Loucy (cell line): ENCODE data around the gene P2RY2.

Experiments used
- H2AFZ ChIP-seq: fragments of 200-600 bp; sonication (generic); 2 replicates; pipeline ENCODE4 v1.6.0; 2016; ENCODE audit warnings: antibody characterized with exemption, mild to moderate bottlenecking, low read length, moderate library complexity
- H3F3A ChIP-seq: fragments of 200-600 bp; 2 replicates; pipeline ENCODE4 v1.6.0; 2016; ENCODE audit warnings: antibody characterized with exemption, low read depth, mild to moderate bottlenecking
- H3K27me3 ChIP-seq: fragments of 200-600 bp; sonication (generic); 2 replicates; pipeline ENCODE4 v1.6.1; 2014; ENCODE audit warnings: low read length, mild to moderate bottlenecking; ENCODE audit not compliant: insufficient read depth, poor library complexity, severe bottlenecking
- H3K36me3 ChIP-seq: fragments of 200-600 bp; sonication (generic); 2 replicates; pipeline ENCODE4 v1.6.1; 2016; ENCODE audit warnings: low read length; ENCODE audit not compliant: insufficient read depth
- H3K4me1 ChIP-seq: fragments of 200-600 bp; sonication (generic); 2 replicates; pipeline ENCODE4 v1.5.1; 2014; ENCODE audit warnings: low read length, mild to moderate bottlenecking; ENCODE audit not compliant: insufficient read depth, poor library complexity, severe bottlenecking
- H3K4me2 ChIP-seq: fragments of 200-600 bp; sonication (generic); 2 replicates; pipeline ENCODE4 v1.6.0; 2014; ENCODE audit warnings: antibody characterized with exemption, low read length, low read depth, mild to moderate bottlenecking; ENCODE audit not compliant: poor library complexity, severe bottlenecking
- H3K4me3 ChIP-seq: fragments of 200-600 bp; sonication (generic); 2 replicates; pipeline ENCODE4 v1.5.1; 2014; ENCODE audit warnings: low read length, mild to moderate bottlenecking, mixed read lengths; ENCODE audit not compliant: poor library complexity, severe bottlenecking
- H3K79me2 ChIP-seq: fragments of 200-600 bp; sonication (generic); 2 replicates; pipeline ENCODE4 v1.6.1; 2014; ENCODE audit warnings: low read length; ENCODE audit not compliant: insufficient read depth
- H3K9ac ChIP-seq: fragments of 200-600 bp; sonication (generic); 2 replicates; pipeline ENCODE4 v1.6.0; 2014; ENCODE audit warnings: mild to moderate bottlenecking, low read depth, low read length, moderate library complexity; ENCODE audit not compliant: poor library complexity, severe bottlenecking
- H3K9me2 ChIP-seq: fragments of 200-600 bp; sonication (generic); replicated peaks from 2 replicates; pipeline ENCODE4 v1.6.1; 2016; ENCODE audit warnings: low read depth, low read length, mixed read lengths
- H3K9me3 ChIP-seq: fragments of 200-600 bp; sonication (generic); 2 replicates; pipeline ENCODE4 v1.6.1; 2014; ENCODE audit warnings: mild to moderate bottlenecking, antibody characterized with exemption, low read length, low read depth; ENCODE audit not compliant: insufficient read depth
- H4K20me1 ChIP-seq: fragments of 200-600 bp; sonication (generic); 2 replicates; pipeline ENCODE4 v1.6.0; 2014; ENCODE audit warnings: antibody characterized with exemption, low read length, mild to moderate bottlenecking; ENCODE audit not compliant: insufficient read depth, poor library complexity, severe bottlenecking
- CTCF ChIP-seq: fragments of 200-600 bp; sonication (generic); conservative IDR thresholded peaks from 2 replicates; pipeline ENCODE4 v1.5.1; 2014; ENCODE audit warnings: mild to moderate bottlenecking, antibody characterized with exemption, low read length
- EZH2phosphoT487 ChIP-seq: fragments of 200-600 bp; IDR thresholded peaks from 2 replicates; pipeline ENCODE4 v1.6.1; 2018; ENCODE audit warnings: antibody characterized with exemption, mild to moderate bottlenecking, moderate library complexity, borderline replicate concordance

P2RY2 gene

GRCh38 chr11:73174495-73174791 is 43.6 kb upstream of the P2RY2 start:
- H3K9me3 ChIP-seq: no peaks in the 10 kb centered on the region
- no peak overlapping the region for H3K4me3 ChIP-seq
- no peaks in the 10 kb centered on the region for H3K9me2 ChIP-seq
- peaks cover 53% of the 10 kb centered on the region for H3K4me1 ChIP-seq
- no peaks in the 10 kb centered on the region for H3K36me3 ChIP-seq
- H3K4me2 ChIP-seq: no peak overlapping the region
- H2AFZ ChIP-seq: no peak overlapping the region
- no peak overlapping the region for H3K9ac ChIP-seq
- TF ChIP-seq EZH2phosphoT487 (no peak), CTCF (no peak)
- no peaks in the 10 kb centered on the region for H3K79me2 ChIP-seq
- no peaks in the 10 kb centered on the region for H4K20me1 ChIP-seq
- no peaks in the 10 kb centered on the region for H3F3A ChIP-seq
- no peaks in the 10 kb centered on the region for H3K27me3 ChIP-seq

GRCh38 chr11:73175551-73176144 is 42.4 kb upstream of the P2RY2 start:
- Histone ChIP-seq H3K79me2 (no peaks in the 10 kb centered on the region), H3K4me3 (no peak overlapping the region), H3F3A (no peaks in the 10 kb centered on the region), H3K9me2 (no peaks in the 10 kb centered on the region), H4K20me1 (no peaks in the 10 kb centered on the region), H3K4me1 (peaks cover 46% of the 10 kb centered on the region), H3K9ac (peak overlapping the region; percentile 49), H3K4me2 (no peak overlapping the region), H3K27me3 (no peaks in the 10 kb centered on the region), H3K9me3 (no peaks in the 10 kb centered on the region), H2AFZ (peak overlapping the region; percentile 14; the same call in 1 of the 2 replicates), H3K36me3 (no peaks in the 10 kb centered on the region)
- TF ChIP-seq EZH2phosphoT487 (no peak), CTCF (no peak)

GRCh38 chr11:73176145-73176873 is 41.8 kb upstream of the P2RY2 start:
- H2AFZ ChIP-seq: peak overlapping the region; percentile 14; the same call in 1 of the 2 replicates
- peak overlapping the region; percentile 49 for H3K9ac ChIP-seq
- no peaks in the 10 kb centered on the region for H3F3A ChIP-seq
- peaks cover 42% of the 10 kb centered on the region for H3K4me1 ChIP-seq
- no peaks in the 10 kb centered on the region for H4K20me1 ChIP-seq
- no peaks in the 10 kb centered on the region for H3K36me3 ChIP-seq
- no peaks in the 10 kb centered on the region for H3K9me2 ChIP-seq
- H3K79me2 ChIP-seq: no peaks in the 10 kb centered on the region
- no peak for TF ChIP-seq EZH2phosphoT487
- no peak for TF ChIP-seq CTCF
- H3K4me3 ChIP-seq: no peak overlapping the region
- no peak overlapping the region for H3K4me2 ChIP-seq
- no peaks in the 10 kb centered on the region for H3K27me3 ChIP-seq
- no peaks in the 10 kb centered on the region for H3K9me3 ChIP-seq
